ENCODE data around the gene ANKS4B.

DNA sequence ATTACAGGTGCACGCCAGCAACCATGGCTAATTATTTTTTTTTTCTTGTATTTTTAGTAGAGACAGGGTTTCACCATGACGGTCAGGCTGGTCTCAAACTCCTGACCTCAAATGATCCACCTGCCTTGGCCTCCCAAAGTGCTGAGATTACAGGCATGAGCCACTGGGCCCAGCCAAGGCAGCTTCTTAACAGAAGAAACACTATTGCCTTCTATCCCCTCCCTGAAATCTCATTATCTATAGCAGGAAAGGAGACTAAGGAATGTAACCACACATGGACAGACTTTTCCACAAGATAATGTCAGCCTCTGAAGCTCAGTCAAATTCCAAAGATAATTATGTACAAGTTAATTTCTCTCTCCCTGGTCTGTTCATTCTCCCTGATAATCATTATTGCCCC is 16.4 kb upstream of the ANKS4B start:
- TF ChIP-seq, protein P1, sequence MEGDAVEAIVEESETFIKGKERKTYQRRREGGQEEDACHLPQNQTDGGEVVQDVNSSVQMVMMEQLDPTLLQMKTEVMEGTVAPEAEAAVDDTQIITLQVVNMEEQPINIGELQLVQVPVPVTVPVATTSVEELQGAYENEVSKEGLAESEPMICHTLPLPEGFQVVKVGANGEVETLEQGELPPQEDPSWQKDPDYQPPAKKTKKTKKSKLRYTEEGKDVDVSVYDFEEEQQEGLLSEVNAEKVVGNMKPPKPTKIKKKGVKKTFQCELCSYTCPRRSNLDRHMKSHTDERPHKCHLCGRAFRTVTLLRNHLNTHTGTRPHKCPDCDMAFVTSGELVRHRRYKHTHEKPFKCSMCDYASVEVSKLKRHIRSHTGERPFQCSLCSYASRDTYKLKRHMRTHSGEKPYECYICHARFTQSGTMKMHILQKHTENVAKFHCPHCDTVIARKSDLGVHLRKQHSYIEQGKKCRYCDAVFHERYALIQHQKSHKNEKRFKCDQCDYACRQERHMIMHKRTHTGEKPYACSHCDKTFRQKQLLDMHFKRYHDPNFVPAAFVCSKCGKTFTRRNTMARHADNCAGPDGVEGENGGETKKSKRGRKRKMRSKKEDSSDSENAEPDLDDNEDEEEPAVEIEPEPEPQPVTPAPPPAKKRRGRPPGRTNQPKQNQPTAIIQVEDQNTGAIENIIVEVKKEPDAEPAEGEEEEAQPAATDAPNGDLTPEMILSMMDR (IDR thresholded peaks at IDR 0.05): no peak
- TF ChIP-seq POLR2A (IDR thresholded peaks at IDR 0.05): no peak

All from esophagus squamous epithelium (tissue), 4 donors.